ENCODE data around the gene GRHL1.

DNA sequence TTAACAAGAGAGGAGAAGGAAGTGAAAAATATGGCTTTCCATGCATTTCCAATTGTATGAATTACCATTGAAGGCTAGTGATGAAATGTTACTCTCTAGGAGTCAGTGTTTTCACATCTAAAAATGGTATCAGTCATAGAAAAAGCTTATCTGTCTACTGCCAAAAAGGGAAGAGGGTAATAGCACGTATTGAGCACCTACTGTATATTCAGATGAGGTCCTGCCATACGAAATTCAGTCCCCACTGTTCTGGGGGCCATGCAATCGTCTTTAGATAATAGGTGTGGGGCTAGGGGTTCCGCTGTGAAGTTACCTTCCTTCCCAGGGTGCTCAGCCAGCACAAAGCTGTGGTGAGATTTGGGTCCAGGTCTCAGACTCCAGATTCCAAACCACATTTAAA lies 14.2 kb upstream of the GRHL1 start:
- TF ChIP-seq CTCF (conservative IDR thresholded peaks at IDR 0.05; ENCODE audit: low read depth, low read length) (no peak), SMC3 (IDR thresholded peaks at IDR 0.05; ENCODE audit: low read depth, low read length) (no peak), POLR2A (IDR thresholded peaks at IDR 0.05; ENCODE audit: low read depth, low read length) (no peak), RAD21 (IDR thresholded peaks at IDR 0.05; ENCODE audit: low read length) (no peak), NFE2L2 (IDR thresholded peaks at IDR 0.05; ENCODE audit: low read depth, low read length) (no peak), MXI1 (IDR thresholded peaks at IDR 0.05; ENCODE audit: borderline replicate concordance, low read depth, low read length) (no peak), MAZ (IDR thresholded peaks at IDR 0.05; ENCODE audit: borderline replicate concordance, low read depth, low read length) (no peak)

Data from IMR-90 (cell line).